K562 (cell line): ENCODE results near the gene MPZL1. TPM values are rescaled to one million over a fixed set of nuclear protein-coding genes. Genes with fewer than 3 reads are reported as not detected.

Source experiments
- ATF6 ChIP-seq: sonication (generic); formaldehyde crosslinking; IDR thresholded peaks from 2 replicates; pipeline ENCODE4 v1.4.0; 2020; ENCODE audit warnings: mild to moderate bottlenecking, missing genetic modification reagents
- EHMT2 ChIP-seq: fragments of 450-650 bp; IDR thresholded peaks from 2 replicates; pipeline ENCODE4 v1.6.1; 2018; ENCODE audit warnings: antibody characterized with exemption
- EZH2 ChIP-seq: IDR thresholded peaks from 2 replicates; pipeline ENCODE4 v1.6.1; 2012; ENCODE audit warnings: low read depth, mild to moderate bottlenecking, inconsistent platforms, low read length, borderline replicate concordance
- GATAD2A ChIP-seq: fragments of 450-650 bp; IDR thresholded peaks from 2 replicates; pipeline ENCODE4 v1.6.1; 2017
- ID3 ChIP-seq, 2 experiments: fragments of 250-450 bp in 1 of 2; fragments of 450-650 bp in 1 of 2; sonication (Bioruptor Pico) in 1 of 2; IDR thresholded peaks; 2 replicates each; pipeline versions ENCODE4 v1.6.1 to v1.8.0; 2016 to 2021; ENCODE audit warnings: mild to moderate bottlenecking in 2 of 2, moderate library complexity in 2 of 2, missing compliant biosample characterization in 1 of 2, missing genetic modification characterization in 1 of 2
- KDM4B ChIP-seq, 2 experiments: fragments of 450-650 bp in 1 of 2; sonication (generic) in 1 of 2; IDR thresholded peaks; 2 replicates each; pipeline ENCODE4 v1.6.1; 2016 to 2017; ENCODE audit warnings: borderline replicate concordance in 2 of 2, antibody characterized with exemption in 1 of 2, low read depth in 1 of 2, mild to moderate bottlenecking in 1 of 2
- KLF10 ChIP-seq: fragments of 250-450 bp; sonication (Bioruptor Pico); IDR thresholded peaks from 2 replicates; pipeline ENCODE4 v1.6.1; 2021; ENCODE audit warnings: matching md5 sums
- NFRKB ChIP-seq: fragments of 450-650 bp; IDR thresholded peaks from 2 replicates; pipeline ENCODE4 v1.6.1; 2016; ENCODE audit warnings: low read depth
- POLR2H ChIP-seq: IDR thresholded peaks from 2 replicates; pipeline ENCODE4 v1.6.1; 2016; ENCODE audit warnings: missing genetic modification characterization, low read depth, mild to moderate bottlenecking, control low read depth, missing compliant biosample characterization, moderate library complexity
- PURB ChIP-seq: sonication (generic); formaldehyde crosslinking; IDR thresholded peaks from 2 replicates; pipeline ENCODE4 v1.9.0; 2021; ENCODE audit warnings: low read depth, mild to moderate bottlenecking, missing genetic modification reagents
- RUNX1 ChIP-seq: sonication (generic); IDR thresholded peaks from 2 replicates; pipeline ENCODE4 v1.6.1; 2016; ENCODE audit warnings: antibody characterized with exemption, low read depth
- SETDB1 ChIP-seq: IDR thresholded peaks from one replicate; pipeline ENCODE4 v1.6.1; 2012; ENCODE audit warnings: low read length, control low read depth, inconsistent platforms
- TCF7L2 ChIP-seq: fragments of 150-350 bp; IDR thresholded peaks from 2 replicates; pipeline ENCODE4 v1.6.1; 2016; ENCODE audit warnings: low read depth, mild to moderate bottlenecking, low read length, moderate library complexity
- ZBTB8A ChIP-seq: fragments of 450-650 bp; IDR thresholded peaks from 2 replicates; pipeline ENCODE4 v1.6.1; 2018; ENCODE audit warnings: mild to moderate bottlenecking, moderate library complexity; ENCODE audit not compliant: partially characterized antibody
- ZNF174 ChIP-seq: fragments of 250-450 bp; sonication (Bioruptor Pico); IDR thresholded peaks from 2 replicates; pipeline ENCODE4 v1.4.0; 2020; ENCODE audit warnings: mild to moderate bottlenecking
- ZNF592 ChIP-seq: fragments of 450-650 bp; IDR thresholded peaks from 2 replicates; pipeline ENCODE4 v1.6.1; 2017; ENCODE audit warnings: antibody characterized with exemption, mild to moderate bottlenecking
- polyA plus RNA-seq, 8 experiments: library from polyadenylated mRNA; depleted of rRNA in 4 of 8; stranded (reverse) in 5 of 8; unstranded in 3 of 8; fragments of >200 nt; fragmentation: Nextera tagmentation in 2 of 8; fragmentation: Illumina TruSeq in 1 of 8; extraction: Ambion mirVana in 2 of 8; extraction: Trizol in 1 of 8; gene quantifications; 2 replicates each; pipeline versions ENCODE4 v1.2.1 to v1.2.3, GENCODE V29; 2011 to 2014; ENCODE audit warnings: inconsistent platforms in 1 of 8, missing spikeins in 1 of 8
- total RNA-seq, 7 experiments: library from RNA; depleted of rRNA in 6 of 7; stranded (reverse); fragments of >200 nt in 6 of 7; fragmentation: Illumina TruSeq in 2 of 7; extraction: Trizol in 2 of 7; gene quantifications; 2 replicates each; pipeline versions ENCODE4 v1.2.1 to v1.2.3, GENCODE V29; 2011 to 2021; ENCODE audit warnings: low replicate concordance in 1 of 7
- TF ChIP-seq, protein P1 (sequence below): fragments of 200-800 bp; sonication (Bioruptor generic); IDR thresholded peaks from 2 replicates; pipeline ENCODE4 v1.6.1; 2016; ENCODE audit warnings: missing genetic modification characterization, missing compliant biosample characterization

Gene MPZL1
- total and polyA plus RNA-seq, 9 of the 15 experiments (the other 6 are each of a cell fraction or from before 2014, with no cell fraction given), result 14.5 to 153 (median 66.5) TPM

DNA sequence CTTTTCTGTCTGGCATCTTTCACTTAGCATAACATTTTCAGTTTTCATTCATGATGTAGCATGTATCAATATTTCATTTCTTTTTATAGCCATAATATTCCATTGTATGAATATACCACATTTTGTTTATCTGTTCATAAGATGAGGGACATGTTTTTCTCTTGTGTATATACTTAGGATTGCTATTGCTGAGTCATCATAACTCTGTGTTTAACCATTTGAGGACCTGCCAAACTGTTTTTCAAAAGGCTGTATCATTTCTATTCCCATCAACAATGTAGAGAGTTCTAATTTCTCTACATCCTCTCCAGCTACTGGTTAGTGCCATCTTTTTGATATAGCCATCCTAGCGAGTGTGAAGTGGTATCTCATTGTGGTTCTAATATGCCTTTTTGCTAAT, 26.2 kb downstream of the MPZL1 start (continued):
- TF ChIP-seq ID3 (CRISPR knock-in tag; IDR thresholded peaks at IDR 0.05) (0 out of 2 replicates have a peak, but pooled peaks have one; percentile 43), ID3 (tag; IDR thresholded peaks at IDR 0.05) (no peak), ZNF174 (CRISPR knock-in tag) (no peak), ZNF592 (peak; percentile 93), KDM4B (IDR thresholded peaks at IDR 0.05; ENCODE audit: borderline replicate concordance in 2 of 2, low read depth in 1 of 2) (no peak), GATAD2A (peak; percentile 60; the same call in 1 of the 2 replicates), SETDB1 (no peak), KLF10 (CRISPR knock-in tag) (no peak), EHMT2 (no peak), POLR2H (tag) (0 out of 2 replicates have a peak, but pooled peaks have one; percentile 20), NFRKB (peak; percentile 45; the same call in 1 of the 2 replicates), TCF7L2 (no peak), RUNX1 (no peak), EZH2 (no peak), ATF6 (CRISPR knock-in tag) (no peak), PURB (CRISPR knock-in tag) (no peak), ZBTB8A (no peak)
- TF ChIP-seq, protein P1, sequence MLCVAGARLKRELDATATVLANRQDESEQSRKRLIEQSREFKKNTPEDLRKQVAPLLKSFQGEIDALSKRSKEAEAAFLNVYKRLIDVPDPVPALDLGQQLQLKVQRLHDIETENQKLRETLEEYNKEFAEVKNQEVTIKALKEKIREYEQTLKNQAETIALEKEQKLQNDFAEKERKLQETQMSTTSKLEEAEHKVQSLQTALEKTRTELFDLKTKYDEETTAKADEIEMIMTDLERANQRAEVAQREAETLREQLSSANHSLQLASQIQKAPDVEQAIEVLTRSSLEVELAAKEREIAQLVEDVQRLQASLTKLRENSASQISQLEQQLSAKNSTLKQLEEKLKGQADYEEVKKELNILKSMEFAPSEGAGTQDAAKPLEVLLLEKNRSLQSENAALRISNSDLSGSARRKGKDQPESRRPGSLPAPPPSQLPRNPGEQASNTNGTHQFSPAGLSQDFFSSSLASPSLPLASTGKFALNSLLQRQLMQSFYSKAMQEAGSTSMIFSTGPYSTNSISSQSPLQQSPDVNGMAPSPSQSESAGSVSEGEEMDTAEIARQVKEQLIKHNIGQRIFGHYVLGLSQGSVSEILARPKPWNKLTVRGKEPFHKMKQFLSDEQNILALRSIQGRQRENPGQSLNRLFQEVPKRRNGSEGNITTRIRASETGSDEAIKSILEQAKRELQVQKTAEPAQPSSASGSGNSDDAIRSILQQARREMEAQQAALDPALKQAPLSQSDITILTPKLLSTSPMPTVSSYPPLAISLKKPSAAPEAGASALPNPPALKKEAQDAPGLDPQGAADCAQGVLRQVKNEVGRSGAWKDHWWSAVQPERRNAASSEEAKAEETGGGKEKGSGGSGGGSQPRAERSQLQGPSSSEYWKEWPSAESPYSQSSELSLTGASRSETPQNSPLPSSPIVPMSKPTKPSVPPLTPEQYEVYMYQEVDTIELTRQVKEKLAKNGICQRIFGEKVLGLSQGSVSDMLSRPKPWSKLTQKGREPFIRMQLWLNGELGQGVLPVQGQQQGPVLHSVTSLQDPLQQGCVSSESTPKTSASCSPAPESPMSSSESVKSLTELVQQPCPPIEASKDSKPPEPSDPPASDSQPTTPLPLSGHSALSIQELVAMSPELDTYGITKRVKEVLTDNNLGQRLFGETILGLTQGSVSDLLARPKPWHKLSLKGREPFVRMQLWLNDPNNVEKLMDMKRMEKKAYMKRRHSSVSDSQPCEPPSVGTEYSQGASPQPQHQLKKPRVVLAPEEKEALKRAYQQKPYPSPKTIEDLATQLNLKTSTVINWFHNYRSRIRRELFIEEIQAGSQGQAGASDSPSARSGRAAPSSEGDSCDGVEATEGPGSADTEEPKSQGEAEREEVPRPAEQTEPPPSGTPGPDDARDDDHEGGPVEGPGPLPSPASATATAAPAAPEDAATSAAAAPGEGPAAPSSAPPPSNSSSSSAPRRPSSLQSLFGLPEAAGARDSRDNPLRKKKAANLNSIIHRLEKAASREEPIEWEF, result no peak
